K562 (cell line): Measurements from ENCODE around the gene ZNF750. TPM values are rescaled to one million over a fixed set of nuclear protein-coding genes. Genes with fewer than 3 reads are reported as not detected.
A peak's percentile ranks its signal among the peaks of the same experiment; 100 is the strongest.

Source experiments
- ATAC-seq: fragments of 200-7000 bp; cut with Tn5 transposase; 3 replicates; pipeline ENCODE4 v1.9.1; 2020; ENCODE audit warnings: moderate library complexity
- BruUV-seq: library from RNA; stranded (reverse); fragments of 400-500 nt; replicated peaks from 2 replicates; lab custom pipeline; 2021; lab: Mats Ljungman, UMichigan
- CTCF ChIA-PET: fragments of 300-600 bp; formaldehyde crosslinking; extraction: SDS; loops from one replicate; lab custom pipeline; 2021; ENCODE audit warnings: low intra/inter-chr PET ratio; lab: Yijun Ruan, JAX
- POLR2A ChIA-PET: fragments of 300-600, 350-650 bp; sonication (Branson Sonifier 250); formaldehyde crosslinking; extraction: SDS; loops from one replicate; lab custom pipeline; 2021; ENCODE audit warnings: antibody characterized with exemption, inconsistent platforms; lab: Yijun Ruan, JAX
- DNase-seq, 4 experiments: peaks; one replicate each; pipeline versions ENCODE4 v3.0.0 to v3.0.0-alpha.2; 2011 to 2018; ENCODE audit warnings: low spot score in 3 of 4, mixed read lengths in 3 of 4; ENCODE audit errors: extremely low read depth in 1 of 4
- FAIRE-seq: peaks from 2 replicates; lab custom pipeline; 2011; peaks lifted over from hg19 to GRCh38; lab: Jason Lieb, UNC
- H2AFZ ChIP-seq: 2 replicates; pipeline ENCODE4 v1.6.0; 2011; ENCODE audit warnings: low read depth, low read length, control low read depth, inconsistent platforms
- H3K27ac ChIP-seq: fragments of 200-600 bp; 3 replicates; pipeline ENCODE4 v1.8.0; 2011; ENCODE audit warnings: low read depth, mild to moderate bottlenecking, control low read depth, inconsistent platforms, low read length, moderate library complexity, mixed read lengths; ENCODE audit errors: extremely low read depth
- H3K27me3 ChIP-seq, 2 experiments: fragments of 300-600 bp in 1 of 2; 2 replicates in 1 of 2; 3 replicates in 1 of 2; pipeline versions ENCODE4 v1.6.0 to v1.8.0; 2011; ENCODE audit warnings: inconsistent platforms in 2 of 2, low read length in 2 of 2, mild to moderate bottlenecking in 1 of 2, mixed read lengths in 1 of 2, moderate library complexity in 1 of 2; ENCODE audit not compliant: control insufficient read depth in 2 of 2, insufficient read depth in 2 of 2
- H3K36me3 ChIP-seq: fragments of 300-600 bp; 3 replicates; pipeline ENCODE4 v1.8.0; 2011; ENCODE audit warnings: mild to moderate bottlenecking, low read length, inconsistent platforms; ENCODE audit not compliant: control insufficient read depth, insufficient read depth
- H3K4me1 ChIP-seq, 2 experiments: fragments of 200-600 bp in 1 of 2; replicated peaks in 1 of 2; 2 replicates in 1 of 2; 3 replicates in 1 of 2; pipeline versions ENCODE4 v1.5.1 to v1.8.0; 2011; ENCODE audit warnings: inconsistent platforms in 2 of 2, low read length in 2 of 2, mild to moderate bottlenecking in 1 of 2, mixed read lengths in 1 of 2, moderate library complexity in 1 of 2; ENCODE audit not compliant: control insufficient read depth in 2 of 2, insufficient read depth in 2 of 2
- H3K4me2 ChIP-seq: 2 replicates; pipeline ENCODE4 v1.6.1; 2011; ENCODE audit warnings: low read length, control low read depth, inconsistent platforms, mixed read lengths; ENCODE audit not compliant: insufficient read depth
- H3K4me3 ChIP-seq: fragments of 200-600 bp; sonication (generic), shearing (Covaris generic); 2 replicates; pipeline ENCODE4 v1.5.1; 2016; ENCODE audit warnings: control low read depth, inconsistent platforms
- H3K79me2 ChIP-seq: fragments of 200-600 bp; 3 replicates; pipeline ENCODE4 v1.8.0; 2011; ENCODE audit warnings: low read length, inconsistent platforms; ENCODE audit not compliant: control insufficient read depth, insufficient read depth
- H3K9ac ChIP-seq, 2 experiments: 2 replicates each; pipeline versions ENCODE4 v1.6.0 to v1.6.1; 2011; ENCODE audit warnings: low read depth in 2 of 2, low read length in 2 of 2, control low read depth in 1 of 2, inconsistent platforms in 1 of 2, mild to moderate bottlenecking in 1 of 2, mixed read lengths in 1 of 2; ENCODE audit not compliant: insufficient read depth in 1 of 2
- H3K9me1 ChIP-seq: one replicate; pipeline ENCODE4 v1.6.0; 2011; ENCODE audit warnings: inconsistent platforms, mild to moderate bottlenecking, low read length, moderate library complexity; ENCODE audit not compliant: control insufficient read depth, insufficient read depth
- H3K9me3 ChIP-seq: replicated peaks from 2 replicates; pipeline ENCODE4 v1.5.1; 2011; ENCODE audit warnings: low read depth, low read length, inconsistent platforms; ENCODE audit not compliant: control insufficient read depth, insufficient read depth
- H4K20me1 ChIP-seq: replicated peaks from 2 replicates; pipeline ENCODE4 v1.6.1; 2011; ENCODE audit warnings: low read length, inconsistent platforms, mixed read lengths; ENCODE audit not compliant: control insufficient read depth, insufficient read depth
- CREBBP ChIP-seq: IDR thresholded peaks from one replicate; pipeline ENCODE4 v1.6.1; 2012; ENCODE audit warnings: low read depth, mild to moderate bottlenecking, control low read depth, inconsistent platforms, low read length
- FOXP4 ChIP-seq: sonication (generic); formaldehyde crosslinking; IDR thresholded peaks from 2 replicates; pipeline ENCODE4 v1.8.0; 2022; ENCODE audit warnings: mild to moderate bottlenecking, missing genetic modification reagents, borderline replicate concordance
- HMGN3 ChIP-seq: IDR thresholded peaks from 2 replicates; pipeline ENCODE4 v1.6.1; 2011; ENCODE audit warnings: borderline replicate concordance, low read depth, mild to moderate bottlenecking, mixed read lengths, low read length; ENCODE audit not compliant: insufficient read length; ENCODE audit errors: extremely low read depth
- MECOM ChIP-seq: fragments of 250-450 bp; sonication (Bioruptor Pico); IDR thresholded peaks from 2 replicates; pipeline ENCODE4 v1.8.0; 2022; ENCODE audit warnings: inconsistent platforms
- NCOA4 ChIP-seq: fragments of 450-650 bp; IDR thresholded peaks from 2 replicates; pipeline ENCODE4 v1.6.1; 2018; ENCODE audit warnings: mild to moderate bottlenecking; ENCODE audit not compliant: partially characterized antibody
- SPI1 ChIP-seq: IDR thresholded peaks from 2 replicates; pipeline ENCODE4 v1.6.1; 2011; ENCODE audit warnings: low read depth, low read length, control low read depth, borderline replicate concordance
- U2AF1 ChIP-seq: fragments of 200-400 bp; formaldehyde crosslinking; optimal IDR thresholded peaks from 2 replicates; pipeline ENCODE3; 2017; ENCODE audit warnings: mild to moderate bottlenecking, low read depth, low read length, moderate library complexity
- WGBS: fragments of 100-300 bp; shearing (Covaris generic); methylation state at CpG from one replicate; pipeline ENCODE4 v1.1.6; 2016; ENCODE audit warnings: low coverage, mixed read lengths; ENCODE audit not compliant: insufficient coverage; ENCODE audit errors: missing lambda C conversion rate; 5-methylcytosine and 5-hydroxymethylcytosine counted together
- in situ Hi-C: fragments of 300-500 bp; cut with MboI; formaldehyde crosslinking; loops from 4 replicates; pipeline ENCODE4 v1.15.0; 2018; ENCODE audit warnings: inconsistent platforms, mixed read lengths
- intact Hi-C: fragments of 100-400 bp; cut with micrococcal nuclease; formaldehyde crosslinking; loops from 2 replicates; pipeline ENCODE4 v1.14.2; 2022
- polyA plus RNA-seq, 8 experiments: library from polyadenylated mRNA; depleted of rRNA in 4 of 8; stranded (reverse) in 5 of 8; unstranded in 3 of 8; fragments of >200 nt; fragmentation: Nextera tagmentation in 2 of 8; fragmentation: Illumina TruSeq in 1 of 8; extraction: Ambion mirVana in 2 of 8; extraction: Trizol in 1 of 8; gene quantifications; 2 replicates each; pipeline versions ENCODE4 v1.2.1 to v1.2.3, GENCODE V29; 2011 to 2014; ENCODE audit warnings: inconsistent platforms in 1 of 8, missing spikeins in 1 of 8
- total RNA-seq, 7 experiments: library from RNA; depleted of rRNA in 6 of 7; stranded (reverse); fragments of >200 nt in 6 of 7; fragmentation: Illumina TruSeq in 2 of 7; extraction: Trizol in 2 of 7; gene quantifications; 2 replicates each; pipeline versions ENCODE4 v1.2.1 to v1.2.3, GENCODE V29; 2011 to 2021; ENCODE audit warnings: low replicate concordance in 1 of 7
- TF ChIP-seq, protein P1 (sequence below): sonication (generic); formaldehyde crosslinking; IDR thresholded peaks from 2 replicates; pipeline ENCODE4 v1.8.0; 2023; ENCODE audit warnings: mild to moderate bottlenecking, missing genetic modification reagents
- TF ChIP-seq, protein P2 (sequence below): fragments of 250-450 bp; sonication (Bioruptor Pico); IDR thresholded peaks from 2 replicates; pipeline ENCODE4 v1.8.0; 2022; ENCODE audit warnings: moderate library complexity, mild to moderate bottlenecking, inconsistent platforms

Gene ZNF750
- total and polyA plus RNA-seq, 9 of the 15 experiments (the other 6 are each of a cell fraction or from before 2014, with no cell fraction given): not detected

DNA sequence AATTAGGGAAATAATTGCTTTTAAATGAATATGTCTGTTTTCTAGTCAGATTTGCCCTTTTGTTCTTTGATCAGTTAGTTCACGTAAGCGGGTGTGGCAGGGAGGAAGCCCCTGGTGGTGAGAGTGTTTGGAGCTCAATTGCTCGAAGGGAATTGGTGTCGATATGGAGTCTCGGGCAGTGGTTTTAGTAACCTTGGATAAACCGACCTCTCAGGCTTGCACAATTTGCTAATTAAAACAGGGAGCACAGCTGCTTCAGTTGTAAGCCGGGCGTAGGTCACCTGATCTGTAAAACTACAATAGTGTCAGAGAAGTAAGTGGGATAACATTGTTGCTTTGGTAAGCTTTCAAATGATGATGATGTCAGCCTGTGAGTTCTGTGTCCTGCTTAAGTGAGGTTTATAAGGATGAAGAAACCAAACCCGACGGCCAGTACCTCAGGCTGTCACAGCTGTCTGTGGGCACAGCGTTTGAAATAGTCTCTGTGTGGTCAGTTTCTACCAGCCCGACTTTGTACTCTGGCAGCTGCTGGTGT, 2.9 kb downstream of the ZNF750 start:
- peak; percentile 62 for FAIRE-seq
- no peak overlapping the region for H2AFZ ChIP-seq
- H3K27me3 ChIP-seq: no peaks in the 10 kb centered on the region
- no peaks in the 10 kb centered on the region for H3K9me1 ChIP-seq
- no peak overlapping the region for H3K4me3 ChIP-seq
- peaks cover 22% of the 10 kb centered on the region for H3K36me3 ChIP-seq
- WGBS: 86% methylated on average over 12 of the region's 12 CpGs
- H3K9me3 ChIP-seq: no peaks in the 10 kb centered on the region
- BruUV-seq: no TSS peak
- H3K27ac ChIP-seq: no peak overlapping the region
- ChIA-PET CTCF (interaction anchor here (0.7 kb wide), 1 partner anchor 16 kb away, joined by 4 read pairs; no protein-coding TSS in a partner anchor), POLR2A (no interaction called here)
- DNase-seq: peak in 2 of 4 experiments; percentile 42 to 53
- peaks cover 0 to 18% of the 10 kb centered on the region in 2 experiments; a peak in 2 of 5 replicates for H3K4me1 ChIP-seq
- in situ Hi-C loops: no loop called here
- intact Hi-C loops: no loop called here
- no peak for TF ChIP-seq HMGN3
- no peak for TF ChIP-seq U2AF1
- TF ChIP-seq FOXP4 (CRISPR knock-in tag): no peak
- no peak for TF ChIP-seq NCOA4
- TF ChIP-seq, protein P1, sequence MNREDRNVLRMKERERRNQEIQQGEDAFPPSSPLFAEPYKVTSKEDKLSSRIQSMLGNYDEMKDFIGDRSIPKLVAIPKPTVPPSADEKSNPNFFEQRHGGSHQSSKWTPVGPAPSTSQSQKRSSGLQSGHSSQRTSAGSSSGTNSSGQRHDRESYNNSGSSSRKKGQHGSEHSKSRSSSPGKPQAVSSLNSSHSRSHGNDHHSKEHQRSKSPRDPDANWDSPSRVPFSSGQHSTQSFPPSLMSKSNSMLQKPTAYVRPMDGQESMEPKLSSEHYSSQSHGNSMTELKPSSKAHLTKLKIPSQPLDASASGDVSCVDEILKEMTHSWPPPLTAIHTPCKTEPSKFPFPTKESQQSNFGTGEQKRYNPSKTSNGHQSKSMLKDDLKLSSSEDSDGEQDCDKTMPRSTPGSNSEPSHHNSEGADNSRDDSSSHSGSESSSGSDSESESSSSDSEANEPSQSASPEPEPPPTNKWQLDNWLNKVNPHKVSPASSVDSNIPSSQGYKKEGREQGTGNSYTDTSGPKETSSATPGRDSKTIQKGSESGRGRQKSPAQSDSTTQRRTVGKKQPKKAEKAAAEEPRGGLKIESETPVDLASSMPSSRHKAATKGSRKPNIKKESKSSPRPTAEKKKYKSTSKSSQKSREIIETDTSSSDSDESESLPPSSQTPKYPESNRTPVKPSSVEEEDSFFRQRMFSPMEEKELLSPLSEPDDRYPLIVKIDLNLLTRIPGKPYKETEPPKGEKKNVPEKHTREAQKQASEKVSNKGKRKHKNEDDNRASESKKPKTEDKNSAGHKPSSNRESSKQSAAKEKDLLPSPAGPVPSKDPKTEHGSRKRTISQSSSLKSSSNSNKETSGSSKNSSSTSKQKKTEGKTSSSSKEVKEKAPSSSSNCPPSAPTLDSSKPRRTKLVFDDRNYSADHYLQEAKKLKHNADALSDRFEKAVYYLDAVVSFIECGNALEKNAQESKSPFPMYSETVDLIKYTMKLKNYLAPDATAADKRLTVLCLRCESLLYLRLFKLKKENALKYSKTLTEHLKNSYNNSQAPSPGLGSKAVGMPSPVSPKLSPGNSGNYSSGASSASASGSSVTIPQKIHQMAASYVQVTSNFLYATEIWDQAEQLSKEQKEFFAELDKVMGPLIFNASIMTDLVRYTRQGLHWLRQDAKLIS: no peak
- TF ChIP-seq, protein P2, sequence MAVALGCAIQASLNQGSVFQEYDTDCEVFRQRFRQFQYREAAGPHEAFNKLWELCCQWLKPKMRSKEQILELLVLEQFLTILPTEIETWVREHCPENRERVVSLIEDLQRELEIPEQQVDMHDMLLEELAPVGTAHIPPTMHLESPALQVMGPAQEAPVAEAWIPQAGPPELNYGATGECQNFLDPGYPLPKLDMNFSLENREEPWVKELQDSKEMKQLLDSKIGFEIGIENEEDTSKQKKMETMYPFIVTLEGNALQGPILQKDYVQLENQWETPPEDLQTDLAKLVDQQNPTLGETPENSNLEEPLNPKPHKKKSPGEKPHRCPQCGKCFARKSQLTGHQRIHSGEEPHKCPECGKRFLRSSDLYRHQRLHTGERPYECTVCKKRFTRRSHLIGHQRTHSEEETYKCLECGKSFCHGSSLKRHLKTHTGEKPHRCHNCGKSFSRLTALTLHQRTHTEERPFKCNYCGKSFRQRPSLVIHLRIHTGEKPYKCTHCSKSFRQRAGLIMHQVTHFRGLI (CRISPR knock-in tag): no peak
- no peak for TF ChIP-seq MECOM (CRISPR knock-in tag)
- TF ChIP-seq CREBBP: no peak
- no peak for TF ChIP-seq SPI1
- no peaks in the 10 kb centered on the region for H3K79me2 ChIP-seq
- H3K4me2 ChIP-seq: no peak overlapping the region
- no peak overlapping the region for H3K9ac ChIP-seq
- no peaks in the 10 kb centered on the region for H4K20me1 ChIP-seq
- no peak for ATAC-seq
